Calu3 (cell line): ENCODE measurements around the gene NRIP1. TPM values are rescaled to one million over a fixed set of nuclear protein-coding genes. Genes with fewer than 3 reads are reported as not detected.

Experiments used
- BruUV-seq: library from RNA; stranded (reverse); fragments of 400-500 nt; replicated peaks from 2 replicates; lab custom pipeline; 2021; lab: Mats Ljungman, UMichigan
- CTCF ChIA-PET: fragments of 300-600 bp; sonication (Branson Sonifier 250); formaldehyde crosslinking; loops from one replicate; lab custom pipeline; 2022; ENCODE audit warnings: antibody characterized with exemption; lab: Charles Lee
- DNase-seq: peaks from one replicate; pipeline ENCODE4 v3.0.0; 2022
- H3K27ac Mint-ChIP-seq: one replicate; pipeline ENCODE4 v1.8.0; 2022; ENCODE audit warnings: mixed read lengths; ENCODE audit not compliant: unreplicated experiment
- H3K27me3 Mint-ChIP-seq: one replicate; pipeline ENCODE4 v1.8.0; 2022; ENCODE audit warnings: mixed read lengths; ENCODE audit not compliant: unreplicated experiment
- H3K36me3 Mint-ChIP-seq: one replicate; pipeline ENCODE4 v1.8.0; 2022; ENCODE audit warnings: mild to moderate bottlenecking, moderate library complexity, mixed read lengths; ENCODE audit not compliant: insufficient read depth, unreplicated experiment
- H3K4me1 Mint-ChIP-seq: one replicate; pipeline ENCODE4 v1.8.0; 2022; ENCODE audit warnings: mild to moderate bottlenecking, low read depth, mixed read lengths; ENCODE audit not compliant: unreplicated experiment
- H3K4me3 Mint-ChIP-seq: one replicate; pipeline ENCODE4 v1.8.0; 2022; ENCODE audit warnings: mild to moderate bottlenecking, low read depth, moderate library complexity, mixed read lengths; ENCODE audit not compliant: unreplicated experiment
- H3K9me3 Mint-ChIP-seq: one replicate; pipeline ENCODE4 v1.8.0; 2022; ENCODE audit warnings: low read depth, mixed read lengths; ENCODE audit not compliant: unreplicated experiment
- intact Hi-C: fragments of 100-400 bp; cut with micrococcal nuclease; formaldehyde crosslinking; loops from one replicate; pipeline ENCODE4 v1.10.0; 2022; ENCODE audit not compliant: unreplicated experiment
- total RNA-seq: library from RNA; stranded (reverse); gene quantifications from 2 replicates; pipeline ENCODE4 v1.2.3, GENCODE V29; 2022
- TF ChIP-seq, protein P1 (sequence below): fragments of 200-600 bp; IDR thresholded peaks from one replicate; pipeline ENCODE4 v1.8.0; 2022; ENCODE audit warnings: antibody characterized with exemption; ENCODE audit not compliant: unreplicated experiment

NRIP1 gene
- total RNA-seq, 1 experiment from 2014 or later = 58.7 TPM

DNA sequence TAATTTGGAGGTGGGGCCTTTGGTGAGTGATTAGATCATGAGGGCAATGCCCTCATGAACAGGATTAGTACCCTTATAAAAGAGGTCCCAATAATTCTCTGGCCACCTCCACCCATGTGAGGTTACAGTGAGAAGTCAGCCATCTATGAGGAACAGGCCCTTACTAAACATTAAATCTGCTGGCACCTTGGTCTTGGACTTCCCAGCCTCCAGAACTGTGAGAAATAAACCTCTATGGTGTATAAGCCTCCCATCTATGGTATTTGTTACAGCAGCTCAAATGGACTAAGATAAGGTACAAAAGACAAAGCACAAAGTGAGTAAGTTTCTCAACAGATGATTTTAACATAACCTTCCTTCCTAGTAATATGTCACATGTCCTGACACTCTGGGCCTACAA, 22.3 kb downstream of the NRIP1 start:
- Mint-ChIP-seq H3K27me3 (no peaks in the 10 kb centered on the region), H3K9me3 (no peaks in the 10 kb centered on the region), H3K36me3 (peaks cover 22% of the 10 kb centered on the region), H3K4me3 (no peak overlapping the region), H3K4me1 (peaks cover 9% of the 10 kb centered on the region), H3K27ac (no peak overlapping the region)
- BruUV-seq = no TSS peak
- intact Hi-C loops = no loop called here
- CTCF ChIA-PET = no interaction called here
- no peak for DNase-seq
- TF ChIP-seq, protein P1, sequence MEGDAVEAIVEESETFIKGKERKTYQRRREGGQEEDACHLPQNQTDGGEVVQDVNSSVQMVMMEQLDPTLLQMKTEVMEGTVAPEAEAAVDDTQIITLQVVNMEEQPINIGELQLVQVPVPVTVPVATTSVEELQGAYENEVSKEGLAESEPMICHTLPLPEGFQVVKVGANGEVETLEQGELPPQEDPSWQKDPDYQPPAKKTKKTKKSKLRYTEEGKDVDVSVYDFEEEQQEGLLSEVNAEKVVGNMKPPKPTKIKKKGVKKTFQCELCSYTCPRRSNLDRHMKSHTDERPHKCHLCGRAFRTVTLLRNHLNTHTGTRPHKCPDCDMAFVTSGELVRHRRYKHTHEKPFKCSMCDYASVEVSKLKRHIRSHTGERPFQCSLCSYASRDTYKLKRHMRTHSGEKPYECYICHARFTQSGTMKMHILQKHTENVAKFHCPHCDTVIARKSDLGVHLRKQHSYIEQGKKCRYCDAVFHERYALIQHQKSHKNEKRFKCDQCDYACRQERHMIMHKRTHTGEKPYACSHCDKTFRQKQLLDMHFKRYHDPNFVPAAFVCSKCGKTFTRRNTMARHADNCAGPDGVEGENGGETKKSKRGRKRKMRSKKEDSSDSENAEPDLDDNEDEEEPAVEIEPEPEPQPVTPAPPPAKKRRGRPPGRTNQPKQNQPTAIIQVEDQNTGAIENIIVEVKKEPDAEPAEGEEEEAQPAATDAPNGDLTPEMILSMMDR = no peak

GRCh38 chr21:15039607-15040299, 25.0 kb downstream of the NRIP1 start:
- Mint-ChIP-seq H3K4me3 (no peak overlapping the region), H3K9me3 (no peaks in the 10 kb centered on the region), H3K27me3 (no peaks in the 10 kb centered on the region), H3K27ac (no peak overlapping the region), H3K4me1 (peaks cover 11% of the 10 kb centered on the region), H3K36me3 (peaks cover 17% of the 10 kb centered on the region)
- TF ChIP-seq, protein P1 = no peak
- DNase-seq = no peak
- intact Hi-C loops = no loop called here
- no TSS peak for BruUV-seq
- CTCF ChIA-PET = interaction anchor here (1.4 kb wide), 1 partner anchor 12 kb away, joined by 3 read pairs; no protein-coding TSS in a partner anchor

DNA sequence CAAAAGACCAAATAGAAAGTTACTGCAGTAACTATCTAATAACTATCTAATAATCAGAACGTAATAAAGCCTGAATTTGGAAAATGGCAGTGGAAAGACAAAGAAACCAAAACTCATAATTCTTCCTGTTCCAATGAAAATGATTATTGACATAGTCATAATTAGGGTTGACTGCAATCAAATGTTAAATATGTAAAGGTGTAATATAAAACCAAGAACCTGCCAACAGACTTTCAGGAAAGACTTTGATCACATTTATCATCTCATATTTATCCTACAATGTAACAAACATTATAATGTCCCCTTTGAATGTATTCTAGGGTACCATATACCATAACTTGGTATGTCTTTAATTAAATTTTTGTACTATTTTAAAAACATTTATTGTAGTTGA, 26.9 kb downstream of the NRIP1 start:
- Mint-ChIP-seq H3K4me3 (no peak overlapping the region), H3K27ac (no peak overlapping the region), H3K27me3 (no peaks in the 10 kb centered on the region), H3K9me3 (no peaks in the 10 kb centered on the region), H3K36me3 (peaks cover 10% of the 10 kb centered on the region), H3K4me1 (peaks cover 16% of the 10 kb centered on the region)
- intact Hi-C loops = no loop called here
- no TSS peak for BruUV-seq
- CTCF ChIA-PET = no interaction called here
- DNase-seq = no peak
- TF ChIP-seq, protein P1 = no peak

GRCh38 chr21:15037095-15037899, 27.5 kb downstream of the NRIP1 start:
- Mint-ChIP-seq H3K4me3 (no peak overlapping the region), H3K36me3 (peaks cover 8% of the 10 kb centered on the region), H3K27ac (no peak overlapping the region), H3K4me1 (peaks cover 16% of the 10 kb centered on the region), H3K9me3 (no peaks in the 10 kb centered on the region), H3K27me3 (no peaks in the 10 kb centered on the region)
- no peak for DNase-seq
- no TSS peak for BruUV-seq
- intact Hi-C loops = no loop called here
- CTCF ChIA-PET = no interaction called here
- TF ChIP-seq, protein P1 = no peak
